ENCODE results near the gene ASPHD1. TPM values are rescaled to one million over a fixed set of nuclear protein-coding genes. Genes with fewer than 3 reads are reported as not detected.

ASPHD1 gene
- polyA plus RNA-seq, 1 donor (not counting 4 experiments of a cell fraction or from before 2014, with no cell fraction given): 0.71 TPM

DNA sequence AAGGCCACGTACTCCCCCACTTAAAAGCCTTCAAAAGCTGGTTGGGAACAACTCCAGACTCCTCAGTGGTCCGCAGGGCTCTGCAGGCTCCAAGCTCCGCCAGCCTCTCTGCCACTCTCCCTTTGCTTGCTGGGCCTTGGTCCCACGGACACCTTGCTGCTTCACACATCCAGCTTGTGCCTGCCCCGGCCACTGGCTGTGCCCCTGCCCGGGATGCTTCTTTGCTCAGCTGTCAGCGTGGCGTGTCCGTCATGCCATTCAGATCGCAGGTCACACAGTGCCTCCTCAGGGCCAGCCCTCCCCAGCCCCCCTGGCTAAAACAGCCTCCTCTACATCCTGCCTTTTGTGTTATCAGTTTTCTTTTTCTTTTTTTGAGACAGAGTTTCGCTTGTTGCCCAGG is 11.8 kb downstream of the ASPHD1 start:
- dilution Hi-C loops (cut with MboI; ENCODE audit: extremely low pct_ligation_motif_present, low sequenced_read_pairs): no loop called here
- Histone ChIP-seq H3K4me2 (ENCODE audit: control insufficient read depth, extremely low read depth, insufficient read depth, low read depth, low read length) (no peak overlapping the region), H3K4me3 (ENCODE audit: control insufficient read depth in 2 of 3, extremely low read depth in 1 of 3, insufficient read depth in 2 of 3, low read depth in 1 of 3, low read length in 3 of 3) (no peak overlapping the region), H3K79me2 (ENCODE audit: control insufficient read depth, insufficient read depth, low read length) (no peaks in the 10 kb centered on the region), H3K27me3 (ENCODE audit: control insufficient read depth, extremely low read depth, insufficient read depth, low read length) (no peaks in the 10 kb centered on the region), H3K27ac (ENCODE audit: control insufficient read depth, insufficient read depth, low read length) (no peak overlapping the region), H3K9me1 (ENCODE audit: control insufficient read depth, extremely low read depth, insufficient read depth, low read length) (no peaks in the 10 kb centered on the region), H3K4me1 (ENCODE audit: control insufficient read depth, extremely low read depth, insufficient read depth, low read length) (no peaks in the 10 kb centered on the region), H3K36me3 (ENCODE audit: control insufficient read depth in 2 of 2, extremely low read depth in 1 of 2, insufficient read depth in 2 of 2, low read length in 2 of 2) (peaks cover 0 to 5% of the 10 kb centered on the region in 2 experiments), H3K9me3 (ENCODE audit: control insufficient read depth, low read depth, low read length) (no peaks in the 10 kb centered on the region), H3K9ac (ENCODE audit: control insufficient read depth, extremely low read depth, insufficient read depth, low read length) (no peak overlapping the region), H4K20me1 (ENCODE audit: control insufficient read depth, extremely low read depth, insufficient read depth, low read length) (no peaks in the 10 kb centered on the region), H2AFZ (ENCODE audit: control insufficient read depth, low read length) (no peak overlapping the region)
- FAIRE-seq (no peak), DNase-seq (ENCODE audit: low read depth, low spot score) (no peak)
- no peak for TF ChIP-seq EZH2 (IDR thresholded peaks at IDR 0.05; ENCODE audit: low read length)
- TF ChIP-seq, protein P1, sequence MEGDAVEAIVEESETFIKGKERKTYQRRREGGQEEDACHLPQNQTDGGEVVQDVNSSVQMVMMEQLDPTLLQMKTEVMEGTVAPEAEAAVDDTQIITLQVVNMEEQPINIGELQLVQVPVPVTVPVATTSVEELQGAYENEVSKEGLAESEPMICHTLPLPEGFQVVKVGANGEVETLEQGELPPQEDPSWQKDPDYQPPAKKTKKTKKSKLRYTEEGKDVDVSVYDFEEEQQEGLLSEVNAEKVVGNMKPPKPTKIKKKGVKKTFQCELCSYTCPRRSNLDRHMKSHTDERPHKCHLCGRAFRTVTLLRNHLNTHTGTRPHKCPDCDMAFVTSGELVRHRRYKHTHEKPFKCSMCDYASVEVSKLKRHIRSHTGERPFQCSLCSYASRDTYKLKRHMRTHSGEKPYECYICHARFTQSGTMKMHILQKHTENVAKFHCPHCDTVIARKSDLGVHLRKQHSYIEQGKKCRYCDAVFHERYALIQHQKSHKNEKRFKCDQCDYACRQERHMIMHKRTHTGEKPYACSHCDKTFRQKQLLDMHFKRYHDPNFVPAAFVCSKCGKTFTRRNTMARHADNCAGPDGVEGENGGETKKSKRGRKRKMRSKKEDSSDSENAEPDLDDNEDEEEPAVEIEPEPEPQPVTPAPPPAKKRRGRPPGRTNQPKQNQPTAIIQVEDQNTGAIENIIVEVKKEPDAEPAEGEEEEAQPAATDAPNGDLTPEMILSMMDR (optimal IDR thresholded peaks at IDR 0.05 in 1 of 3, IDR thresholded peaks at IDR 0.05 in 1 of 3, conservative IDR thresholded peaks at IDR 0.05 in 1 of 3; ENCODE audit: extremely low read depth in 1 of 3, insufficient read depth in 2 of 3, low read length in 3 of 3): no peak

DNA sequence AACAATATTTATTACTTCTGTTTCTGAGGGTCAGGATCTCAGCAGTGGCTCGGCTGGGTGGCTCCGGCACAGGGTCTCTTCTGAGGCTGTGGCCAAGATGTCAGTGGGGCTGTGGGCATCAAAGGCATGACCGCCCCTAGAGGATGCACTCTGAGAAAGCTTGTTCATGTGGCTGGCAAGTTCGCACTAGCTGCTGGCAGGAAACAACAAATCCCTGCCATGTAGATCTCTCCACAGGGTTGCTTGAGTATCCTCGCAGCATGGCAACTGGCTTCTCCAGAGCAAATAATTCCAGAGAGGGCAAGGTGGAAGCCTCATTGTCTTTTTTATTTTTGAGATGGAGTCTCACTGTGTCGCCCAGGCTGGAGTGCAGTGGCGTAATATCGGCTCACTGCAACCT is 13.2 kb downstream of the ASPHD1 start:
- no peaks in the 10 kb centered on the region for H3K27me3 ChIP-seq (ENCODE audit: control insufficient read depth, extremely low read depth, insufficient read depth, low read length)
- H2AFZ ChIP-seq (ENCODE audit: control insufficient read depth, low read length): no peak overlapping the region
- H3K4me3 ChIP-seq (ENCODE audit: control insufficient read depth in 2 of 3, extremely low read depth in 1 of 3, insufficient read depth in 2 of 3, low read depth in 1 of 3, low read length in 3 of 3): no peak overlapping the region
- FAIRE-seq (no peak), DNase-seq (ENCODE audit: low read depth, low spot score) (no peak)
- TF ChIP-seq EZH2 (IDR thresholded peaks at IDR 0.05; ENCODE audit: low read length): no peak
- TF ChIP-seq, protein P1 (optimal IDR thresholded peaks at IDR 0.05 in 1 of 3, IDR thresholded peaks at IDR 0.05 in 1 of 3, conservative IDR thresholded peaks at IDR 0.05 in 1 of 3; ENCODE audit: extremely low read depth in 1 of 3, insufficient read depth in 2 of 3, low read length in 3 of 3): no peak
- H4K20me1 ChIP-seq (ENCODE audit: control insufficient read depth, extremely low read depth, insufficient read depth, low read length): no peaks in the 10 kb centered on the region
- H3K36me3 ChIP-seq (ENCODE audit: control insufficient read depth in 2 of 2, extremely low read depth in 1 of 2, insufficient read depth in 2 of 2, low read length in 2 of 2): peaks cover 0 to 4% of the 10 kb centered on the region in 2 experiments
- no peaks in the 10 kb centered on the region for H3K79me2 ChIP-seq (ENCODE audit: control insufficient read depth, insufficient read depth, low read length)
- H3K4me1 ChIP-seq (ENCODE audit: control insufficient read depth, extremely low read depth, insufficient read depth, low read length): no peaks in the 10 kb centered on the region
- H3K4me2 ChIP-seq (ENCODE audit: control insufficient read depth, extremely low read depth, insufficient read depth, low read depth, low read length): no peak overlapping the region
- H3K9me3 ChIP-seq (ENCODE audit: control insufficient read depth, low read depth, low read length): no peaks in the 10 kb centered on the region
- dilution Hi-C loops (cut with MboI; ENCODE audit: extremely low pct_ligation_motif_present, low sequenced_read_pairs): no loop called here
- no peak overlapping the region for H3K27ac ChIP-seq (ENCODE audit: control insufficient read depth, insufficient read depth, low read length)
- no peak overlapping the region for H3K9ac ChIP-seq (ENCODE audit: control insufficient read depth, extremely low read depth, insufficient read depth, low read length)
- no peaks in the 10 kb centered on the region for H3K9me1 ChIP-seq (ENCODE audit: control insufficient read depth, extremely low read depth, insufficient read depth, low read length)

Data from keratinocyte (primary cell).